ENCODE results near the gene ANK3. TPM values are rescaled to one million over a fixed set of nuclear protein-coding genes. Genes with fewer than 3 reads are reported as not detected.

Gene ANK3
- total RNA-seq, 1 experiment from 2014 or later, result 6.7 TPM

- BruUV-seq (replicated peaks), result no TSS peak
Measured at GRCh38 chr10:60382946-60383681, 6.6 kb downstream of the ANK3 start.

GRCh38 chr10:60380781-60381180 lies 8.9 kb downstream of the ANK3 start:
- Mint-ChIP-seq H3K9me3 (ENCODE audit: unreplicated experiment) (no peaks in the 10 kb centered on the region), H3K27ac (ENCODE audit: low read depth, unreplicated experiment) (no peak overlapping the region), H3K4me3 (ENCODE audit: unreplicated experiment) (no peak overlapping the region), H3K27me3 (ENCODE audit: insufficient read depth, unreplicated experiment) (no peaks in the 10 kb centered on the region), H3K36me3 (ENCODE audit: insufficient read depth, unreplicated experiment) (no peaks in the 10 kb centered on the region), H3K4me1 (ENCODE audit: insufficient read depth, unreplicated experiment) (peaks cover 28% of the 10 kb centered on the region)
- TF ChIP-seq CTCF (IDR thresholded peaks at IDR 0.05; ENCODE audit: unreplicated experiment), result no peak
- DNase-seq (ENCODE audit: unreplicated experiment), result no peak
- no TSS peak for BruUV-seq (replicated peaks)
- intact Hi-C loops (cut with micrococcal nuclease), result loop anchor here (5.0 kb wide), 1 partner anchor 52 kb away; no protein-coding TSS in a partner anchor
- CTCF ChIA-PET, result interaction anchor here (1.3 kb wide), 1 partner anchor 50 kb away, joined by 4 read pairs; no protein-coding TSS in a partner anchor
- POLR2A ChIA-PET, result no interaction called here

More at GRCh38 chr10:60382946-60383681, 6.6 kb downstream of the ANK3 start:
- H3K4me3 Mint-ChIP-seq (ENCODE audit: unreplicated experiment), result no peak overlapping the region
- intact Hi-C loops (cut with micrococcal nuclease), result loop anchor here (5.0 kb wide), 1 partner anchor 49 kb away; no protein-coding TSS in a partner anchor
- no peaks in the 10 kb centered on the region for H3K9me3 Mint-ChIP-seq (ENCODE audit: unreplicated experiment)
- ChIA-PET CTCF (interaction anchor here (0.8 to 1.2 kb wide), 6 partner anchors 11 to 68 kb away, joined by 3 read pairs; no protein-coding TSS in a partner anchor), POLR2A (interaction anchor here (0.9 to 3.1 kb wide), 10 partner anchors 10 to 261 kb away, joined by 3 to 13 read pairs (median 4); no protein-coding TSS in a partner anchor)
- H3K27me3 Mint-ChIP-seq (ENCODE audit: insufficient read depth, unreplicated experiment), result no peaks in the 10 kb centered on the region
- H3K36me3 Mint-ChIP-seq (ENCODE audit: insufficient read depth, unreplicated experiment), result no peaks in the 10 kb centered on the region
- TF ChIP-seq CTCF (IDR thresholded peaks at IDR 0.05; ENCODE audit: unreplicated experiment), result no peak
- peaks cover 28% of the 10 kb centered on the region for H3K4me1 Mint-ChIP-seq (ENCODE audit: insufficient read depth, unreplicated experiment)
- DNase-seq (ENCODE audit: unreplicated experiment), result peak; percentile 88
- H3K27ac Mint-ChIP-seq (ENCODE audit: low read depth, unreplicated experiment), result peak overlapping the region; percentile 46

GRCh38 chr10:60377955-60378354 lies 11.7 kb downstream of the ANK3 start:
- intact Hi-C loops (cut with micrococcal nuclease), result no loop called here
- no peaks in the 10 kb centered on the region for H3K9me3 Mint-ChIP-seq (ENCODE audit: unreplicated experiment)
- ChIA-PET POLR2A (interaction anchor here (0.7 kb wide), 1 partner anchor 1698 kb away, joined by 3 read pairs; no protein-coding TSS in a partner anchor), CTCF (interaction anchor here (1.5 kb wide), 1 partner anchor 56 kb away, joined by 3 read pairs; no protein-coding TSS in a partner anchor)
- no peak overlapping the region for H3K27ac Mint-ChIP-seq (ENCODE audit: low read depth, unreplicated experiment)
- TF ChIP-seq CTCF (IDR thresholded peaks at IDR 0.05; ENCODE audit: unreplicated experiment), result no peak
- H3K4me1 Mint-ChIP-seq (ENCODE audit: insufficient read depth, unreplicated experiment), result peaks cover 6% of the 10 kb centered on the region
- peak; percentile 11 for DNase-seq (ENCODE audit: unreplicated experiment)
- H3K36me3 Mint-ChIP-seq (ENCODE audit: insufficient read depth, unreplicated experiment), result no peaks in the 10 kb centered on the region
- no peaks in the 10 kb centered on the region for H3K27me3 Mint-ChIP-seq (ENCODE audit: insufficient read depth, unreplicated experiment)
- no TSS peak for BruUV-seq (replicated peaks)
- no peak overlapping the region for H3K4me3 Mint-ChIP-seq (ENCODE audit: unreplicated experiment)

- ChIA-PET POLR2A (interaction anchor here (1.2 kb wide), 1 partner anchor 50 kb away, joined by 4 read pairs; no protein-coding TSS in a partner anchor), CTCF (interaction anchor here (0.6 to 1.5 kb wide), 3 partner anchors 15 to 470 kb away, joined by 3 read pairs; no protein-coding TSS in a partner anchor)
- DNase-seq (ENCODE audit: unreplicated experiment), result no peak
- Mint-ChIP-seq H3K9me3 (ENCODE audit: unreplicated experiment) (no peaks in the 10 kb centered on the region), H3K27me3 (ENCODE audit: insufficient read depth, unreplicated experiment) (no peaks in the 10 kb centered on the region), H3K27ac (ENCODE audit: low read depth, unreplicated experiment) (no peak overlapping the region), H3K36me3 (ENCODE audit: insufficient read depth, unreplicated experiment) (no peaks in the 10 kb centered on the region), H3K4me1 (ENCODE audit: insufficient read depth, unreplicated experiment) (peaks cover 2% of the 10 kb centered on the region), H3K4me3 (ENCODE audit: unreplicated experiment) (no peak overlapping the region)
- BruUV-seq (replicated peaks), result no TSS peak
- TF ChIP-seq CTCF (IDR thresholded peaks at IDR 0.05; ENCODE audit: unreplicated experiment), result no peak
- intact Hi-C loops (cut with micrococcal nuclease), result no loop called here
Measured at GRCh38 chr10:60377042-60377352, 12.7 kb downstream of the ANK3 start.

Measured in MCF 10A (cell line).